GM19372 (cell line): ENCODE data around the gene SEC14L1.
"Not testable (repeated sequence)": the region's sequence is repeated elsewhere in the genome, so short reads cannot be mapped to it uniquely, and the experiment has no call there.

ENCODE experiments used
- ATAC-seq: cut with Tn5 transposase; IDR thresholded peaks from one replicate; pipeline ENCODE4 v1.9.1; 2021; ENCODE audit warnings: mild to moderate bottlenecking, low read depth, moderate library complexity; ENCODE audit not compliant: unreplicated experiment

The SEC14L1 gene

DNA sequence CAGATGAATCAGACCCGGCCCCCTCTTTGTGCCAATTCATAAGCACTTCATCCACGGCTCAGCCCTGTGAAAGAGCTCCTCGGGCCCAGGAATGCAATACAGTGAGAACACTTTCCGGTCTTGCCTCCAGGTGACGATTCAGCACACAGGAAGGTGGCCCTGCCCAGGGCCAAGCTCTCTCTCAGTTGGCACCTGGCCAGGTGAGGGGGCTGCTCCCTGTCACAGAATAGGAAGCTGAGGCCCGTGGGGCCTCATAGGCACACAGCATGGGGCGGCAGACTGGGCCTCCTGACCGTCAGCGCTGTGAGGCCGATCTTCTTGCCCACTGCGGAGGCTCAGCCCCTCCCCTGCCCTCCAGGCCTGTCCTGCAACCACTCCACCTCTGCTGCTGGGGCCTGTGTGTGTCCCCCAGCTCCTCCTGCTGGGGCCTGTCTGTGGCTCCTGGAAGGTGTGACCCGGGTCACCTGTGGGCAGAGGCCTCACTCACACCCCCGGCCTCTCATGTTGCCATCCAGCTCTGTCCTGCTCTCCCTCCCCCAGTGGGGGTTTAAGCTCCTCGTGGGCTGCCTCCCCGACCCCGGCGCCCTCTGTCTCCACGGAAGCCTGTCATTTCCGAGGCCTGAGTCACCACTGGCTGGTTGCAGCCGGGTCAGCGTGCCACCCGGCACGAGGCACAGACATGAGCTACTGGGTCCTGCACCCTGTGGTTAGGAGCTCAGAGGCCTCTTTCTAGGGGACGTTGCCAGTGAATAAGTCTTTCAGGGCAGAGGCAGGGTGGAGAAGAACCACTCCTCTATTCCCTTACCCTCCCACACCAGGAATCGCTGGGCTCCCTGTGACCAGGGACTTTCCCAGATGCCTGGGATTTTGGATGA, 114.4 kb downstream of the SEC14L1 start:
- no peak for ATAC-seq

GRCh38 chr17:77255970-77256369, 115.2 kb downstream of the SEC14L1 start:
- ATAC-seq, result not testable (repeated sequence)

GRCh38 chr17:77256710-77257109, 115.9 kb downstream of the SEC14L1 start:
- no peak for ATAC-seq

DNA sequence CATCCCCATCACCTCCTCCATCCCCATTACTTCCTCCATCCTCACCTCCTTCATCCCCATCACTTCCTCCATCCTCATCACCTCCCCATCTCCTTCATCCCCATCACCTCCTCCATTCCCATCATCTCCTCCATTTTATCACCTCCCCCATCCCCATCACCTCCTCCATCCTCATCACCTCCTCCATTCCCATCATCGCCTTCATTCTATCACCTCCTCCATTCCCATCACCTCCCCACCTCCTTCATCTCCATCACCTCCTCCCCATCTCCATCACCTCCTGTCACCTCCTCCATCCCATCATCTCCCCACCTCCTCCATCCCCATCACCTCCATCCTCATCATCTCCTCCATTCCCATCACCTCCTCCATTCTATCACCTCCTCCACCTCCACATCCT, 116.4 kb downstream of the SEC14L1 start:
- no peak for ATAC-seq

DNA sequence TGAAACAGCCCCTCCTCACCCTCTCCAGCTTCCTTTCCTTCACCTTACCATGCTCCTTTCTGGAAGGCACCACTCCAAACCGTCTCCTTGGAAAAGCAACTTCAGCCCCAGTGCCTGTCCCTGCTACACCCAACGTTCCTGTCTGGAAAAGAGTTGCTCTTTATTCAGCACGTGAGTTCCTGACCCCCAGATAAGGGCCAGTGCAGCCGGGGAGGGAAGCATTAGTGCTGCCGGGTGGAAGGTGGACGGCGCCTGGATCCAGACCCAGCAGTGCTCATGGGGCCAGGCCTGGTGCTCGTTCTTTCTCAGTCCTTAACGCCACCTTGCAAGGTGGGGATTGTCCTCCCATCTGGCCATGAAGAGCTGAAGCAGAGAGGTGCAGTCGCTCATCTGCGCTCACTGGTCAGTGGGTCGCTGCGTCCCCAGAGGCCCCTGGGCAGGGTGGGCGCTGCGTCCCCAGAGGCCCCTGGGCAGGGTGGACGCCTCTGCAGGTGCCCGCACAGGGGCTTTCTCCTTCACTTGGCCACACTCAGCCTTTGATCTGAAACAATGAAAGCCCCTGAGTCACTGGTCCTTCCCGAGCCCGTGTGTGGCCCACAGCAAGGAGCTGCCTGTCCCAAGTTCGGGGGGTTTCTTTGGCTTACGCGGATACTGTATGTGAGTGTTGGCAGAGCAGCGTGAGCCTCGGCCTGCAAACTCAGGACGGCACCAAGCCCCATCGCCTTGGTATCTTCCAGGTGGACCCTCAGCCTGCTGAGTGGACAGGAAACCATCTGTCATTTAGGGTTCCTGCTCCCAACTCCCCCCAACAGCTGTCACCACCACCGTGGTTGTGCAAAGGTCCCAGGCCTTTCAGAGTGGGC, 117.1 kb downstream of the SEC14L1 start:
- ATAC-seq, result no peak

- no peak for ATAC-seq
These were observed 117.9 kb downstream of the SEC14L1 start for GRCh38 chr17:77258638-77259037.

- no peak for ATAC-seq
These were observed 124.0 kb downstream of the SEC14L1 start for GRCh38 chr17:77264617-77265230.

DNA sequence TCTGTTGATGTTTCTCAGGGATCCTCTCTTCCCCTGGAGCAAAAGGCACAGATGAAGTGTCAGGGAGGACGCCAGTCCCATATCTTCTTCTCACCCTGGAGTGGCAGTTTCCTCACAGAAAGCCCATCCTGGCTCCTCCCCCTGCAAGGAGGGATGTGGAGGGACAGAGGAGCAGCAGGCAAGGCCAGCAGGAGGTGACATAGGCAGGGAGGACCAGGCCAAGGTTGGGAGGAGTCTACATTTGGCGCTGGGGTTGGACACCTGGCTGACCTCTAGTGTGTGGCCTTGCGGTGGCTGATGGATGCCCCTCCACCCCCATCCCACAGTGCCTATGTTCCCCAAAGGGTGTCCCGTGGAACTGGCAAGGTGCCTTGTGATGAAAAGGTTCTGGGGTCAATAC, 125.4 kb downstream of the SEC14L1 start:
- no peak for ATAC-seq
